OCI-LY1 (cell line): Measurements from ENCODE around the gene PTPN18.
A peak's percentile ranks its signal among the peaks of the same experiment; 100 is the strongest.

ENCODE experiments used
- EZH2 ChIP-seq: fragments of 200-600 bp; sonication (generic), shearing (Covaris generic); IDR thresholded peaks from 2 replicates; pipeline ENCODE4 v1.8.0; 2017; ENCODE audit warnings: borderline replicate concordance, mixed run types, mild to moderate bottlenecking, antibody characterized with exemption, low read length, moderate library complexity, mixed read lengths
- TF ChIP-seq, protein P1 (sequence below): fragments of 200-600 bp; sonication (generic), shearing (Covaris generic); IDR thresholded peaks from 2 replicates; pipeline ENCODE4 v1.5.1; 2017; ENCODE audit warnings: mild to moderate bottlenecking, antibody characterized with exemption, low read length, moderate library complexity, mixed read lengths

GRCh38 chr2:130355578-130356431 lies at the start of gene PTPN18:
- TF ChIP-seq, protein P1, sequence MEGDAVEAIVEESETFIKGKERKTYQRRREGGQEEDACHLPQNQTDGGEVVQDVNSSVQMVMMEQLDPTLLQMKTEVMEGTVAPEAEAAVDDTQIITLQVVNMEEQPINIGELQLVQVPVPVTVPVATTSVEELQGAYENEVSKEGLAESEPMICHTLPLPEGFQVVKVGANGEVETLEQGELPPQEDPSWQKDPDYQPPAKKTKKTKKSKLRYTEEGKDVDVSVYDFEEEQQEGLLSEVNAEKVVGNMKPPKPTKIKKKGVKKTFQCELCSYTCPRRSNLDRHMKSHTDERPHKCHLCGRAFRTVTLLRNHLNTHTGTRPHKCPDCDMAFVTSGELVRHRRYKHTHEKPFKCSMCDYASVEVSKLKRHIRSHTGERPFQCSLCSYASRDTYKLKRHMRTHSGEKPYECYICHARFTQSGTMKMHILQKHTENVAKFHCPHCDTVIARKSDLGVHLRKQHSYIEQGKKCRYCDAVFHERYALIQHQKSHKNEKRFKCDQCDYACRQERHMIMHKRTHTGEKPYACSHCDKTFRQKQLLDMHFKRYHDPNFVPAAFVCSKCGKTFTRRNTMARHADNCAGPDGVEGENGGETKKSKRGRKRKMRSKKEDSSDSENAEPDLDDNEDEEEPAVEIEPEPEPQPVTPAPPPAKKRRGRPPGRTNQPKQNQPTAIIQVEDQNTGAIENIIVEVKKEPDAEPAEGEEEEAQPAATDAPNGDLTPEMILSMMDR: peak; percentile 31; the same call in 1 of the 2 replicates
- TF ChIP-seq EZH2: no peak
